ENCODE measurements around the gene KANSL1.

DNA sequence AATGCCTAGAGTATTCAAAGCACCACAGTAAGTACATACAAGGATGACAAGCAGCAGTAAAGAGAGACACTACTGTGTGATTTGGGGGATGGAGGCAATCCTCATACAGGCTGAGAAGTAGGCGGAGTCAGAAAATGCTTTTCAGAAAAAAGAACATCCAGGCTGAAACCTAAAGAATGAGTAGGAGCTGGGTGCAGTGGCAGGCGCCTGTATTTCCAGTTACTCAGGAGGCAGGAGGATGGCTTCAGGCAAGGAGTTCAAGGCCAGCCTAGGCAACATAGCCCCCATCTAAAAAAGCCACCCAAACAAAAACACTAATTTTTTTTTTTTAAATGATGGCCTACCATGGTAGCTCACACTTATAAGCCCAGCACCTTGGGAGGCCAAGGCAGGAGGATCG lies 10.3 kb downstream of the KANSL1 start:
- TF ChIP-seq, protein P1, sequence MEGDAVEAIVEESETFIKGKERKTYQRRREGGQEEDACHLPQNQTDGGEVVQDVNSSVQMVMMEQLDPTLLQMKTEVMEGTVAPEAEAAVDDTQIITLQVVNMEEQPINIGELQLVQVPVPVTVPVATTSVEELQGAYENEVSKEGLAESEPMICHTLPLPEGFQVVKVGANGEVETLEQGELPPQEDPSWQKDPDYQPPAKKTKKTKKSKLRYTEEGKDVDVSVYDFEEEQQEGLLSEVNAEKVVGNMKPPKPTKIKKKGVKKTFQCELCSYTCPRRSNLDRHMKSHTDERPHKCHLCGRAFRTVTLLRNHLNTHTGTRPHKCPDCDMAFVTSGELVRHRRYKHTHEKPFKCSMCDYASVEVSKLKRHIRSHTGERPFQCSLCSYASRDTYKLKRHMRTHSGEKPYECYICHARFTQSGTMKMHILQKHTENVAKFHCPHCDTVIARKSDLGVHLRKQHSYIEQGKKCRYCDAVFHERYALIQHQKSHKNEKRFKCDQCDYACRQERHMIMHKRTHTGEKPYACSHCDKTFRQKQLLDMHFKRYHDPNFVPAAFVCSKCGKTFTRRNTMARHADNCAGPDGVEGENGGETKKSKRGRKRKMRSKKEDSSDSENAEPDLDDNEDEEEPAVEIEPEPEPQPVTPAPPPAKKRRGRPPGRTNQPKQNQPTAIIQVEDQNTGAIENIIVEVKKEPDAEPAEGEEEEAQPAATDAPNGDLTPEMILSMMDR (IDR thresholded peaks at IDR 0.05; ENCODE audit: insufficient read depth, low read length, poor library complexity, severe bottlenecking) = no peak
- TF ChIP-seq EZH2phosphoT487 (conservative IDR thresholded peaks at IDR 0.05; ENCODE audit: low read length) = no peak

All from SU-DHL-6 (cell line).